ENCODE measurements around the gene EXOC3L4. TPM values are rescaled to one million over a fixed set of nuclear protein-coding genes. Genes with fewer than 3 reads are reported as not detected.

The EXOC3L4 gene
- total and polyA plus RNA-seq, 4 donors: 24.0 to 77.8 (median 36.7) TPM

GRCh38 chr14:103073367-103073875 lies 21.1 kb upstream of the EXOC3L4 start (continued):
- TF ChIP-seq ZBTB33 (IDR thresholded peaks at IDR 0.05) (no peak), HNF4G (IDR thresholded peaks at IDR 0.05) (no peak), GABPA (IDR thresholded peaks at IDR 0.05 in 1 of 2, conservative IDR thresholded peaks at IDR 0.05 in 1 of 2) (no peak), CTCF (IDR thresholded peaks at IDR 0.05; ENCODE audit: low read depth, low read length, missing input control) (no peak)

- no peak overlapping the region for H3K27ac ChIP-seq (ENCODE audit: low read depth in 1 of 2, low read length in 2 of 2)
- no peaks in the 10 kb centered on the region for H3K9me3 ChIP-seq (ENCODE audit: control insufficient read depth in 4 of 4, low read length in 3 of 4)
- no peaks in the 10 kb centered on the region for H3K27me3 ChIP-seq (ENCODE audit: control insufficient read depth in 4 of 4, insufficient read depth in 4 of 4, low read length in 3 of 4)
- 84% methylated on average over 21 of the region's 21 CpGs for WGBS
- H3K4me1 ChIP-seq (ENCODE audit: control insufficient read depth in 4 of 4, insufficient read depth in 4 of 4, low read length in 3 of 4): peaks cover 0 to 12% (median 7%) of the 10 kb centered on the region in 4 donors
- no peak for DNase-seq (ENCODE audit: low spot score)
- H3K36me3 ChIP-seq (ENCODE audit: control insufficient read depth in 4 of 4, insufficient read depth in 3 of 4, low read depth in 1 of 4, low read length in 3 of 4): no peaks in the 10 kb centered on the region
- TF ChIP-seq HNF4G (IDR thresholded peaks at IDR 0.05) (no peak), REST (IDR thresholded peaks at IDR 0.05) (no peak), JUND (IDR thresholded peaks at IDR 0.05) (no peak), FOXA2 (IDR thresholded peaks at IDR 0.05) (no peak), NR2F2 (IDR thresholded peaks at IDR 0.05) (no peak), ATF3 (IDR thresholded peaks at IDR 0.05) (no peak), TAF1 (conservative IDR thresholded peaks at IDR 0.05) (no peak), CTCF (IDR thresholded peaks at IDR 0.05; ENCODE audit: low read depth, low read length, missing input control) (no peak), SP1 (IDR thresholded peaks at IDR 0.05) (no peak), ZBTB33 (IDR thresholded peaks at IDR 0.05) (no peak), EGR1 (IDR thresholded peaks at IDR 0.05; ENCODE audit: low read depth in 2 of 2) (no peak), FOXA1 (IDR thresholded peaks at IDR 0.05) (no peak), HNF4A (conservative IDR thresholded peaks at IDR 0.05) (no peak)
- no peak overlapping the region for H3K9ac ChIP-seq (ENCODE audit: low read depth in 1 of 2, low read length in 2 of 2)
- H3K4me3 ChIP-seq (ENCODE audit: low read depth in 1 of 3, low read length in 3 of 3): no peak overlapping the region
Measured at GRCh38 chr14:103073876-103074728, 20.4 kb upstream of the EXOC3L4 start.

All from liver (tissue), 9 donors.